ENCODE results near the gene SYT2. TPM values are rescaled to one million over a fixed set of nuclear protein-coding genes. Genes with fewer than 3 reads are reported as not detected.

SYT2 gene
- total RNA-seq, 1 donor from 2014 or later, result not detected

DNA sequence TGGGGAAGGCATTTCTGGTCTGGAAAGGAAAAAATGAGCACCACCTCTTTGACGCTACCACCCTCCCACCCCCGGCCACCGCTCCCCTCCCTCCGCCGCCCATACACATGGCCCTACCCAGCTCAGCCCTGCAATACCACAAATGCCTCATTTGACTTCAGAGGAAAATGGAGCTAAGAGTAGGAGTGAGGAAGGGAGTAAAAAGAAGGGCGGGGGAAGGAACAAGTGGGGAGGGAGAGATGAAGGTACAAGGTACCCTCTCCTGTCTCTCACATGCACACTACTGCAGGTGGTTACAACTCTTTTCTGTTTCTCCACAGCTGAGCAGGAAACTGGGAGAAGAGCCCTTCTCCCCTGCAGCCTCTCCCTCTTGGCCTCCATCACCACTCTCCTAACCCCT, 7.1 kb downstream of the SYT2 start:
- Histone ChIP-seq H3K4me3 (no peak overlapping the region), H3K36me3 (no peaks in the 10 kb centered on the region), H3K27ac (no peak overlapping the region), H3K27me3 (no peaks in the 10 kb centered on the region), H3K4me1 (no peaks in the 10 kb centered on the region), H3K9me3 (no peaks in the 10 kb centered on the region)
- TF ChIP-seq, protein P1, sequence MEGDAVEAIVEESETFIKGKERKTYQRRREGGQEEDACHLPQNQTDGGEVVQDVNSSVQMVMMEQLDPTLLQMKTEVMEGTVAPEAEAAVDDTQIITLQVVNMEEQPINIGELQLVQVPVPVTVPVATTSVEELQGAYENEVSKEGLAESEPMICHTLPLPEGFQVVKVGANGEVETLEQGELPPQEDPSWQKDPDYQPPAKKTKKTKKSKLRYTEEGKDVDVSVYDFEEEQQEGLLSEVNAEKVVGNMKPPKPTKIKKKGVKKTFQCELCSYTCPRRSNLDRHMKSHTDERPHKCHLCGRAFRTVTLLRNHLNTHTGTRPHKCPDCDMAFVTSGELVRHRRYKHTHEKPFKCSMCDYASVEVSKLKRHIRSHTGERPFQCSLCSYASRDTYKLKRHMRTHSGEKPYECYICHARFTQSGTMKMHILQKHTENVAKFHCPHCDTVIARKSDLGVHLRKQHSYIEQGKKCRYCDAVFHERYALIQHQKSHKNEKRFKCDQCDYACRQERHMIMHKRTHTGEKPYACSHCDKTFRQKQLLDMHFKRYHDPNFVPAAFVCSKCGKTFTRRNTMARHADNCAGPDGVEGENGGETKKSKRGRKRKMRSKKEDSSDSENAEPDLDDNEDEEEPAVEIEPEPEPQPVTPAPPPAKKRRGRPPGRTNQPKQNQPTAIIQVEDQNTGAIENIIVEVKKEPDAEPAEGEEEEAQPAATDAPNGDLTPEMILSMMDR (IDR thresholded peaks at IDR 0.05), result no peak
- intact Hi-C loops (cut with DNase I), result no loop called here
- DNase-seq (ENCODE audit: low spot score in 2 of 2), result no peak

DNA sequence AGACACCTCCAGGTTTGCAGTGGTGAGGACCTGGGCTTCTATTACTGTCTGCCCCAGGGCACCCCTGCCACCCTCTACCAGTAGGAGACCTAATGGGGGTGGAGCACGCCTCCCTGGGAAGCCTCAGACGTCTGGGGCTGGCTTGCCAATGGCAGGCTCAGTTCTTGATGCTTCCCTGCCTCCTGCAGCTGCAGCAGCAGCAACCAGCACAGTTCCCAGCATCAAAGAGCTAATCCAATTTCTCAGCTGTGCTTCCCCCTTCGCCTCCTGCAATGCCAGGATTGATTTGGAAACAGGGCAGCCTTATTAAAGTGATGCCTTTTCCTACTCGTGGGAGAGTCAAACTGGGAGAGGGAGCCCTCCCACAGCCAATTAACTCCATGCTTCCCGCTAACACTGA, 8.2 kb downstream of the SYT2 start:
- Histone ChIP-seq H3K4me3 (no peak overlapping the region), H3K27me3 (no peaks in the 10 kb centered on the region), H3K27ac (no peak overlapping the region), H3K4me1 (no peaks in the 10 kb centered on the region), H3K36me3 (no peaks in the 10 kb centered on the region), H3K9me3 (no peaks in the 10 kb centered on the region)
- intact Hi-C loops (cut with DNase I), result no loop called here
- TF ChIP-seq, protein P1 (IDR thresholded peaks at IDR 0.05), result no peak
- no peak for DNase-seq (ENCODE audit: low spot score in 2 of 2)

DNA sequence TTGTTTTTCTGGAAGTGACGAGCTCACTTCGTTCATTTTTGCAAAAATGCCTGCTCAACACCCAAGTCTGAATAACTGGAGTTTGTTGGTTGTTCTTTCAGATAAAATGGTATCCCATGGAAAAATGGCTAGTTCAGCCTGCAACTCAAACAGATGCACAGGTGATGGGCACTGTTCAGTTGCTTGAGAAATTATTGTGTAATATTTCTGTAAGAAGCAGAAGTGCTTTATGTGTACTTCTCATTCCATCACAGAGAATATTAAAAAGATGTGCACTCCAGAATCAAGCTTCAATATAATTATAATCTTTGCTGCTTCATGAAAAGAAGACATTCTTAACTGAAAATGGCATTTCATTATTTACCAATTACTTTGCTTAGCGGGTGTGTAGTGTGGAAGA, 9.1 kb downstream of the SYT2 start:
- DNase-seq (ENCODE audit: low spot score in 2 of 2), result no peak
- intact Hi-C loops (cut with DNase I), result no loop called here
- no peaks in the 10 kb centered on the region for H3K27me3 ChIP-seq
- H3K9me3 ChIP-seq, result no peaks in the 10 kb centered on the region
- H3K4me1 ChIP-seq, result no peaks in the 10 kb centered on the region
- TF ChIP-seq, protein P1 (IDR thresholded peaks at IDR 0.05), result no peak
- no peaks in the 10 kb centered on the region for H3K36me3 ChIP-seq
- no peak overlapping the region for H3K27ac ChIP-seq
- no peak overlapping the region for H3K4me3 ChIP-seq

DNA sequence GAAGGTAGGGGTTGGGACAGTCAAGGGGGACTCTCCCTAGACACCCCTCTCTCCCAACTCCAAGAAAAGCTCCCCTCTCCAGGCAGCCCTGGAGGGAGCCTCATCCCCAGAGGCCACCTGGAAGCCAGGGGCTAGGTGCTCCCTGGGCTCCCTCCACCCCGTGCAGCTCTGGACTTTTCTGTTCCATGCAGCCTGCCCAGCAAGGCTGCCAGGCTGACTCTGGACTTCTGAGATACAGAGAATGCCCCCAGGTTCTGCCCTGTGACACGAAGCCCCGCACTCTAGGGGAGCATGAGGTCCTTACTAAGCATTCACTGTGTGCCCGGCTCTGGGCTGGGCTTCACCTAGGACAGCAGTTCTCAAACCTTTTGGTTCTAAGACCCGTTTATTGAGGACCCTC, 10.2 kb downstream of the SYT2 start:
- DNase-seq (ENCODE audit: low spot score in 2 of 2), result no peak
- TF ChIP-seq, protein P1 (IDR thresholded peaks at IDR 0.05), result no peak
- H3K9me3 ChIP-seq, result no peaks in the 10 kb centered on the region
- no peak overlapping the region for H3K27ac ChIP-seq
- H3K4me1 ChIP-seq, result no peaks in the 10 kb centered on the region
- intact Hi-C loops (cut with DNase I), result no loop called here
- no peak overlapping the region for H3K4me3 ChIP-seq
- no peaks in the 10 kb centered on the region for H3K27me3 ChIP-seq
- no peaks in the 10 kb centered on the region for H3K36me3 ChIP-seq

DNA sequence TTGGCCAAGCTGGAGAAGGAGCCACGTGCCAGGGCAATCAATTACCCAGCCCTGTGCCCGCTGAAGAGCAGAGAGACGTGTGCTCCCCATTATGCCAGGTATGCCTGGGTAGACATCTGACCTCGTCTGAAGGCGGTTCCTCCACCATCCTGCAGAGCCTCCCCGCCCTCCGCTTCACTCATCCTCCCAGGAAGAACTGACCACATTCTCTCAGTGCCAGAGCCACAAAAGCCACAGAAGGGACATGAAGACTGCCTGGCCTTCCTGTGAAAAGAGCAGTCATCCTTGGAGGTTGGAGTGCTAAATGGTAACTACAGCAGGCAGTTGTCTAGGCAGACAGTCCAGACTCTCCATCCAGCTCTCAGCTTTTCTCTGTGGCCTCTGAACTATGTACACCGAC, 12.0 kb downstream of the SYT2 start:
- Histone ChIP-seq H3K27me3 (no peaks in the 10 kb centered on the region), H3K27ac (no peak overlapping the region), H3K9me3 (no peaks in the 10 kb centered on the region), H3K4me3 (no peak overlapping the region), H3K4me1 (no peaks in the 10 kb centered on the region), H3K36me3 (no peaks in the 10 kb centered on the region)
- DNase-seq (ENCODE audit: low spot score in 2 of 2), result no peak
- TF ChIP-seq, protein P1 (IDR thresholded peaks at IDR 0.05), result no peak
- intact Hi-C loops (cut with DNase I), result no loop called here

DNA sequence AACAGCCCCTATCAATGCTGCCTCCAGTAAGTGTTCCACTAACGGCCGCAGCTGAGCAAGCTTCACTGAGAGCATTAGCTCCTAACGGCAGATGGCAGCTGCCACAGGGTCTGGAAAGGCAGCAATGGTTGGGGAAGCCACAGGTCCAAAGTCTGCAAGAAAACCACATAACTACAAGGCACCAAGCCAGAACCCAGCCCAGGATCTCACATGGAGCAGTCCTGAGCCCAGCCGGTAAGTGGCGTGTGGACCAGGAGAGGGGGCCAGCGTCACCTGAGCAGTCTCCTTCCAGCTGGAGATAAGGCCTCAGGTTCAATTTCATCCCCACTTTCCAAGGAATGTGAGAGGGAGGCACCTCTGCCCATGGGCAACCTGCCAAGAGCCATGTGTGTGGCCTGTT, 13.2 kb downstream of the SYT2 start:
- intact Hi-C loops (cut with DNase I), result no loop called here
- H3K9me3 ChIP-seq, result no peaks in the 10 kb centered on the region
- DNase-seq (ENCODE audit: low spot score in 2 of 2), result no peak
- TF ChIP-seq, protein P1 (IDR thresholded peaks at IDR 0.05), result no peak
- H3K36me3 ChIP-seq, result no peaks in the 10 kb centered on the region
- H3K27ac ChIP-seq, result no peak overlapping the region
- H3K4me1 ChIP-seq, result no peaks in the 10 kb centered on the region
- no peaks in the 10 kb centered on the region for H3K27me3 ChIP-seq
- no peak overlapping the region for H3K4me3 ChIP-seq

All from ascending aorta (tissue), 2 donors.